ENCODE results near the gene MDC1. TPM values are rescaled to one million over a fixed set of nuclear protein-coding genes. Genes with fewer than 3 reads are reported as not detected.

Gene MDC1
- total RNA-seq, 1 experiment from 2014 or later, result 77.6 TPM

DNA sequence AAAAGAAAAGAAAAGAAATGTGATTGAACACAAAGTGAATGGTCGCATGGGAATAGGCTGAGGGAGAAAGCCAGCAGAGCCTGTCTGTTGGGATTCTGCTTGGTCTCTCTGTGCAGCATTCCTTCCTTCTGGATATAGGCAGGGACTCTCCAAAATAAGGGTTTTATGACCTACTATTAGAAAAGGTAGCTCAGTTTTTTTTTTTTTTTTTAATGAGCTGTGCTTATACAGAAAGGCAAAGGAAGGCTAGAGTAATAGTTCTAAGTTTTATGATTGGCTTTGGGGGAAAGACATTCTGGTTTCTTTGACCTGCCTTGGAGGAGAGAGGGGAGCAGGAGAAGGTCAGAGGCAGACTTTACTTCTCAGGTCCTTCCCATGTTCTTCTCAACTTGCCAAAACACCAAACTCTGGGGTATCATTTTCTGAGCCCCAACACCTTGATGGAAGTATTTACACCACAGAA is 46.1 kb upstream of the MDC1 start:
- Mint-ChIP-seq H3K9me3 (no peaks in the 10 kb centered on the region), H3K4me1 (peaks cover 53 to 69% of the 10 kb centered on the region in 2 experiments), H3K4me3 (peak overlapping the region in 1 of 2 experiments; percentile 61; a peak in 2 of 5 replicates), H3K36me3 (ENCODE audit: insufficient read depth in 1 of 3, low read depth in 3 of 3) (no peaks in the 10 kb centered on the region; a peak in 1 of 7 replicates), H3K27ac (peak overlapping the region; percentile 58 to 98 (median 78); a peak in 6 of 7 replicates), H3K27me3 (ENCODE audit: low read depth) (no peaks in the 10 kb centered on the region; the same call in 1 of the 2 replicates)
- no CpG with 5 or more reads among the region's 1 CpG for WGBS (ENCODE audit: extremely low coverage, insufficient read length, low lambda C conversion rate)
- H2BK5ac ChIP-seq (ENCODE audit: insufficient read length, low read length), result peak overlapping the region; percentile 36
- H3T11ph ChIP-seq (ENCODE audit: low read length), result no peak overlapping the region
- H3K27ac ChIP-seq (ENCODE audit: insufficient read length, low read depth, low read length), result peak overlapping the region; percentile 85
- H3K23me2 ChIP-seq (ENCODE audit: insufficient read length, low read depth, low read length, poor library complexity, severe bottlenecking), result no peaks in the 10 kb centered on the region
- H3K27me3 ChIP-seq (ENCODE audit: insufficient read depth, low read length), result no peaks in the 10 kb centered on the region
- no peaks in the 10 kb centered on the region for H3K9me3 ChIP-seq (ENCODE audit: control insufficient read depth, low read depth, low read length)
- H2BK12ac ChIP-seq (ENCODE audit: insufficient read length, low read depth, low read length), result no peak overlapping the region
- peak overlapping the region; percentile 39 for H3K9ac ChIP-seq (ENCODE audit: extremely low read depth, insufficient read length, low read length)
- no peak overlapping the region for H4K8ac ChIP-seq (replicated peaks; ENCODE audit: insufficient read length, low read depth, low read length)
- peaks cover 18% of the 10 kb centered on the region; the same call in 1 of the 2 replicates for H3K4me1 ChIP-seq (ENCODE audit: insufficient read depth, low read length)
- TF ChIP-seq, protein P1, sequence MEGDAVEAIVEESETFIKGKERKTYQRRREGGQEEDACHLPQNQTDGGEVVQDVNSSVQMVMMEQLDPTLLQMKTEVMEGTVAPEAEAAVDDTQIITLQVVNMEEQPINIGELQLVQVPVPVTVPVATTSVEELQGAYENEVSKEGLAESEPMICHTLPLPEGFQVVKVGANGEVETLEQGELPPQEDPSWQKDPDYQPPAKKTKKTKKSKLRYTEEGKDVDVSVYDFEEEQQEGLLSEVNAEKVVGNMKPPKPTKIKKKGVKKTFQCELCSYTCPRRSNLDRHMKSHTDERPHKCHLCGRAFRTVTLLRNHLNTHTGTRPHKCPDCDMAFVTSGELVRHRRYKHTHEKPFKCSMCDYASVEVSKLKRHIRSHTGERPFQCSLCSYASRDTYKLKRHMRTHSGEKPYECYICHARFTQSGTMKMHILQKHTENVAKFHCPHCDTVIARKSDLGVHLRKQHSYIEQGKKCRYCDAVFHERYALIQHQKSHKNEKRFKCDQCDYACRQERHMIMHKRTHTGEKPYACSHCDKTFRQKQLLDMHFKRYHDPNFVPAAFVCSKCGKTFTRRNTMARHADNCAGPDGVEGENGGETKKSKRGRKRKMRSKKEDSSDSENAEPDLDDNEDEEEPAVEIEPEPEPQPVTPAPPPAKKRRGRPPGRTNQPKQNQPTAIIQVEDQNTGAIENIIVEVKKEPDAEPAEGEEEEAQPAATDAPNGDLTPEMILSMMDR (conservative IDR thresholded peaks at IDR 0.05), result no peak
- H3K79me2 ChIP-seq (ENCODE audit: insufficient read depth, low read length), result no peaks in the 10 kb centered on the region
- no peaks in the 10 kb centered on the region for H3K79me1 ChIP-seq (ENCODE audit: insufficient read depth, low read depth, low read length, poor library complexity, severe bottlenecking)
- DNase-seq, result no peak
- H4K20me1 ChIP-seq (ENCODE audit: control insufficient read depth, insufficient read depth, insufficient read length), result no peaks in the 10 kb centered on the region
- H2AFZ ChIP-seq (ENCODE audit: low read length), result no peak overlapping the region
- no peak overlapping the region for H2BK120ac ChIP-seq (ENCODE audit: low read depth, low read length, poor library complexity, severe bottlenecking)
- H2BK20ac ChIP-seq (ENCODE audit: low read depth, low read length, poor library complexity, severe bottlenecking), result no peak overlapping the region
- H3K18ac ChIP-seq (ENCODE audit: insufficient read length, low read depth, low read length), result no peak overlapping the region
- H3K56ac ChIP-seq (ENCODE audit: insufficient read length, low read depth, low read length), result no peak overlapping the region
- H2BK15ac ChIP-seq (ENCODE audit: low read depth, low read length), result no peak overlapping the region
- peak overlapping the region; percentile 31 for H4K91ac ChIP-seq (ENCODE audit: insufficient read length, low read depth, low read length)
- H4K5ac ChIP-seq (ENCODE audit: insufficient read length, low read depth, low read length), result peak overlapping the region; percentile 44
- no peak overlapping the region for H2AK5ac ChIP-seq (ENCODE audit: insufficient read length, low read length)
- peak overlapping the region; percentile 55; the same call in 1 of the 2 replicates for H3K14ac ChIP-seq (ENCODE audit: insufficient read depth, low read length)
- no peak overlapping the region for H3K4me2 ChIP-seq (ENCODE audit: insufficient read depth, insufficient read length, low read length)
- no peak overlapping the region for H3K4ac ChIP-seq (ENCODE audit: low read depth, low read length)
- no peak overlapping the region for H3K23ac ChIP-seq (ENCODE audit: insufficient read length, low read depth, low read length)

All from H9 (cell line).